Tibial artery (tissue), 4 donors: ENCODE data around the gene HEATR1.

Experiments
- DNase-seq, 2 donors: peaks; one replicate each; pipeline ENCODE4 v3.0.0-alpha.2; 2019
- H3K27ac ChIP-seq, 2 donors: fragments of 200-600 bp; sonication (generic) in 1 of 2; 1 replicate in 1 of 2; 2 replicates in 1 of 2; pipeline ENCODE4 v1.5.1; 2018 to 2019; ENCODE audit warnings: mild to moderate bottlenecking in 1 of 2
- H3K27me3 ChIP-seq, 2 donors: fragments of 200-600 bp; sonication (generic) in 1 of 2; one replicate each; pipeline versions ENCODE4 v1.5.1 to v1.6.0; 2016 to 2019
- H3K36me3 ChIP-seq, 3 donors: fragments of 200-600 bp; sonication (generic) in 2 of 3; one replicate each; pipeline ENCODE4 v1.5.1; 2016 to 2019; ENCODE audit warnings: mild to moderate bottlenecking in 2 of 3
- H3K4me1 ChIP-seq, 4 donors: fragments of 200-600 bp; sonication (generic) in 2 of 4; 1 replicate in 3 of 4; 2 replicates in 1 of 4; pipeline ENCODE4 v1.5.1; 2016 to 2019
- H3K4me3 ChIP-seq, 2 donors: fragments of 200-600 bp; sonication (generic) in 1 of 2; 1 replicate in 1 of 2; 2 replicates in 1 of 2; pipeline ENCODE4 v1.5.1; 2018 to 2019; ENCODE audit warnings: mild to moderate bottlenecking in 2 of 2
- H3K9me3 ChIP-seq, 3 donors: fragments of 200-600 bp; sonication (generic) in 1 of 3; one replicate each; pipeline ENCODE4 v1.5.1; 2016 to 2019
- CTCF ChIP-seq, 2 experiments: fragments of 200-600 bp in 1 of 2; fragments of 450-650 bp in 1 of 2; IDR thresholded peaks; one replicate each; pipeline ENCODE4 v1.5.1; 2017 to 2019; ENCODE audit warnings: antibody characterized with exemption in 2 of 2, mild to moderate bottlenecking in 1 of 2, moderate library complexity in 1 of 2
- intact Hi-C: fragments of 100-400 bp; cut with DNase I; formaldehyde crosslinking; loops from one replicate; pipeline ENCODE4 v1.15.0; 2023; ENCODE audit warnings: low total_unique reads

Gene HEATR1

GRCh38 chr1:236535662-236536161, 68.6 kb downstream of the HEATR1 start:
- H3K27ac ChIP-seq = no peak overlapping the region
- intact Hi-C loops = no loop called here
- H3K27me3 ChIP-seq = no peaks in the 10 kb centered on the region
- H3K9me3 ChIP-seq = no peaks in the 10 kb centered on the region
- peaks cover 0 to 8% (median 0%) of the 10 kb centered on the region in 4 donors for H3K4me1 ChIP-seq
- no peak for DNase-seq
- TF ChIP-seq CTCF (IDR thresholded peaks at IDR 0.05) = no peak
- peaks cover 28 to 46% (median 43%) of the 10 kb centered on the region in 3 donors for H3K36me3 ChIP-seq
- H3K4me3 ChIP-seq = no peak overlapping the region

- Histone ChIP-seq H3K4me1 (peaks cover 0 to 8% (median 0%) of the 10 kb centered on the region in 4 donors), H3K4me3 (no peak overlapping the region), H3K27me3 (no peaks in the 10 kb centered on the region), H3K9me3 (no peaks in the 10 kb centered on the region), H3K36me3 (peaks cover 27 to 44% (median 38%) of the 10 kb centered on the region in 3 donors), H3K27ac (no peak overlapping the region)
- intact Hi-C loops = no loop called here
- DNase-seq = no peak
- TF ChIP-seq CTCF (IDR thresholded peaks at IDR 0.05) = no peak
These were observed 69.1 kb downstream of the HEATR1 start for GRCh38 chr1:236535190-236535589.

- Histone ChIP-seq H3K4me1 (peaks cover 0 to 8% (median 0%) of the 10 kb centered on the region in 4 donors), H3K9me3 (no peaks in the 10 kb centered on the region), H3K27me3 (no peaks in the 10 kb centered on the region), H3K4me3 (no peak overlapping the region), H3K27ac (no peak overlapping the region), H3K36me3 (peaks cover 22 to 34% (median 28%) of the 10 kb centered on the region in 3 donors)
- intact Hi-C loops = no loop called here
- DNase-seq = no peak
- TF ChIP-seq CTCF (IDR thresholded peaks at IDR 0.05) = no peak
These were observed 70.1 kb downstream of the HEATR1 start for GRCh38 chr1:236534151-236534651.

- H3K4me1 ChIP-seq = peaks cover 0 to 8% (median 0%) of the 10 kb centered on the region in 4 donors
- TF ChIP-seq CTCF (IDR thresholded peaks at IDR 0.05) = no peak
- H3K36me3 ChIP-seq = peaks cover 13 to 22% (median 19%) of the 10 kb centered on the region in 3 donors
- no peak overlapping the region for H3K4me3 ChIP-seq
- H3K9me3 ChIP-seq = no peaks in the 10 kb centered on the region
- intact Hi-C loops = no loop called here
- no peak overlapping the region for H3K27ac ChIP-seq
- H3K27me3 ChIP-seq = no peaks in the 10 kb centered on the region
- no peak for DNase-seq
These were observed 71.5 kb downstream of the HEATR1 start for GRCh38 chr1:236532850-236533249.

GRCh38 chr1:236530959-236531358, 73.4 kb downstream of the HEATR1 start:
- Histone ChIP-seq H3K4me3 (no peak overlapping the region), H3K27me3 (no peaks in the 10 kb centered on the region), H3K9me3 (no peaks in the 10 kb centered on the region), H3K36me3 (peaks cover 13 to 32% (median 28%) of the 10 kb centered on the region in 3 donors), H3K27ac (no peak overlapping the region), H3K4me1 (peaks cover 0 to 8% (median 0%) of the 10 kb centered on the region in 4 donors)
- no peak for DNase-seq
- intact Hi-C loops = no loop called here
- no peak for TF ChIP-seq CTCF (IDR thresholded peaks at IDR 0.05)
